Left ventricle myocardium superior (tissue), 1 donor: ENCODE measurements around the gene SMIM7. TPM values are rescaled to one million over a fixed set of nuclear protein-coding genes. Genes with fewer than 3 reads are reported as not detected.

Experiments used
- ATAC-seq: fragments of 200-7000 bp; cut with Tn5 transposase; one replicate; pipeline ENCODE4 v1.9.1; 2020; ENCODE audit warnings: mild to moderate bottlenecking, moderate library complexity
- DNase-seq: peaks from one replicate; pipeline ENCODE4 v3.0.0-alpha.2; 2020
- intact Hi-C: fragments of 100-400 bp; cut with micrococcal nuclease; formaldehyde crosslinking; loops from one replicate; pipeline ENCODE4 v1.11.0; 2022
- total RNA-seq: library from RNA; stranded (reverse); fragmentation: NEBNext Ultra II Directional; extraction: Animal tissue kit (Norgen Biotek cat#: 25700); gene quantifications from one replicate; pipeline ENCODE4 v1.2.1, GENCODE V29; 2021
- donor health status: DM: no; HTN: yes; CAD: no; lungs with severe emphysema.

SMIM7 gene
- total RNA-seq, 1 donor from 2014 or later = 32.5 TPM

DNA sequence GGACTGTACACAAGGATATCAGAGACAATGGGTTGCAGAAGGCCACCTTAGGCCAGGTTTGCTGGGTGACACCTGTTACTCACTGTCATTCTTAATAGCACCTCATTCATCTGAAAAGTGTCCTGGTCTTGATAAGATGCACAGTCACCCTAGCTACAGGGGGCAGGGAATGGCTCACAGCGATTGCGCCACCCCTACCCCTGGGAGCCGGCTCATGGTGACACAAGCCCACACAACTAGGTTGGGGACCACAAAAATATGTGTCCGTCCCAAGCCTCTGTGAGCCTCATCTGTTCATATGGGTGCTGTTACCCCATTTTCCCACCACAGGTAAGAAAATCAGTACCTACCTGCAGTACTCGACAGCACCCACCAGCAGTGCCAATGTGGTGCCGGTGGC, 55.3 kb downstream of the SMIM7 start:
- ATAC-seq = no peak
- intact Hi-C loops = no loop called here
- DNase-seq = peak; percentile 13

DNA sequence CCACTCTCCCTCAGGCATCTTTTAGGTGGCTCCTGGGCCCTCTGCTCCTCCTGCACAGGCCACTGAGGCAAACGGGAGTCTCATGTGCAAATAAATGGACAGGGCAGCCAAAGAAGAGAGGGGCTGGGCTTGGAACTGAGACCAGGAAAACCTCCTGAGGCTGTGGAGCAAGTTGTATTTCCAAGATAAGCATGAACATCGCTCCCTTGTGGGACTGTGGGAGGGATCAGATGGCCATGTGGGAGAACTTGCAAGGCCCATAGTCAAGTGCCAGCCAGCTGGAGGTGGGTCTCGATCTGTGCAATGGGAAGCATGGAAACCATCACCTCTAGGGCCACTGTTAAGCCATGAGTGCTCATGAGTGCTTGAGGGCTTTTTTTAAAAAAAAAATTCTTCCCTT, 56.9 kb downstream of the SMIM7 start:
- ATAC-seq = no peak
- intact Hi-C loops = no loop called here
- peak; percentile 9 for DNase-seq

DNA sequence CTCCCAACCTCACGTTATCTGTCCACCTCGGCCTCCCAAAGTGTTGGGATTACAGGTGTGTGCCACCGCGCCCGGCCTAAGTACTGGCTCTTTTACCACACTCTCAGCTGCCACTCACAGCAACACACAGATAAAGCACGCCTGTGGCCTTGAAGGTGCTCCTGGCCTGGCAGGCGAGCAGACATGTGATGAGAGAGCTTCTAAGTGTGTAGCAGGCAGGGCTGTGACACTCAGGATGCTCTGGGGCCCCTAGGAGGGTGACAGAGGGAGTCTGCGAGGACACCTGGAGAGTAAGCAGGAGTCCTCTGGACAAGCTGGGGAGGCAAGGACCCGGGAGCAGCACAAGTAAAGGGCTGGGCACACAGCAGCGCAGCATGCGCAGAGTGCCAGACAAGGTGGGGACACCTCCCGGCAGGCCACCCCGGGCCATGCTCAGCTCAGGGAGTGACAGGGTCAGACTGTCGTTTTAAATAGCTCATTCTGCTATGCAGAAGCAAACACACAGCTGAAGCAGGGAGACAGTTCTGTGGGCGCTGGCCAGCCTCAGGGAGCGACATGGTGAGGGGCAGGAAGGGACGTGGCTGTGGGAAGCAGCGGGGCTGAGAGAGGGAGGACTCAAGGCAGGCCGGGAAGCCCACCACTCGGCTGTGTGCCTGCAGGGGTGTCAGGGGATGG, 58.4 kb downstream of the SMIM7 start:
- intact Hi-C loops = no loop called here
- ATAC-seq = peak; percentile 73
- DNase-seq = peak; percentile 66

DNA sequence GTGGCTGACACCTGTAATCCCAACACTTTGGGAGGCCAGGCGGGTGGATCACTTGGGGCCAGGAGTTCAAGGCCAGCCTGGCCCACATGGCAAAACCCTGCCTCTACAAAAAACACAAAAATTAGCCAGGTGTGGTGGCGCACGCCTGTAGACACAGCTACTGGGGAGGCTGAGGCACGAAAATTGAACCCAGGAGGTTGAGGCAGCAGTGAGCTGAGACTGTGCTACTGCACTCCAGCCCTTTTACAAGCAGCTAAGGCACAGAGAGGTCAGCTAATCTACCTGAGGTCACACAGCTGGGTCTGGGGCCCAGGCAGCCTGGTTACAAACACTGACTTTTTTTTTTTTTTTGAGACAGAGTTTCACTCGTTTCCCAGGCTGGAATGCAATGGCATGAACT, 59.1 kb downstream of the SMIM7 start:
- ATAC-seq (no peak), DNase-seq (no peak)
- intact Hi-C loops = no loop called here

DNA sequence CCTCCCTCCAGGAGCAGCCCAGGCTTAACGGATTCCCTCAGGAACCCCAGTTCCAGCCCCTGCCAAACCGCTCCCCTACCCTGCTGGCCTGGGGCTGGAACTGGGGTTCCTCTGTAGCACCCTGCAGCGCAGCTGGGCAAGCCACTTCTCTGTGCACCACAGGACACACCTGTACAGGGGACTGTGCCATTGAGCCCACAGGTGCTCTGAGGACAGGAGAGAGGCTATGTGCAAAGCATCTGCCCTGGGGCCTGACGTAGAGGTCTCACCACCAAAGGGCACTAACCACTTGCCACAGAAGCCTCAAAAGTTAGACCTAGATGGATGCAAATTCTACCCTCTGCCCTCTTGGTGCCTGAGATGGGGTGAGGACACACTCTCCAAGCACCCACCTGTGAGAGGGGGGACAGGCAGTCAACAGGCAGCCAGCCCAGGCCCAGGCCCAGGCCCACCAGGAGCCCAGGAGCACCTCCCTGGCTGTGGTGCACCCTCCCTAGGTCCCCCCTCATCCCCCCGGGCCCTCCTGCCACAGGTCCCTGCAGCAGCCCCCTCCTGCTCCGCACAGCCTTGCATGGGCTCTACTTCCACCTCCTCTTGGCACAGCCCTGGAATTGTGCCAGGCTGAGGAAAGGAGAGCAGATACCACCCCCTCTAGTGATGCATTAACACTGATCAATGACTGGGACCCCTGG, 60.1 kb downstream of the SMIM7 start:
- ATAC-seq (no peak), DNase-seq (no peak)
- intact Hi-C loops = no loop called here

DNA sequence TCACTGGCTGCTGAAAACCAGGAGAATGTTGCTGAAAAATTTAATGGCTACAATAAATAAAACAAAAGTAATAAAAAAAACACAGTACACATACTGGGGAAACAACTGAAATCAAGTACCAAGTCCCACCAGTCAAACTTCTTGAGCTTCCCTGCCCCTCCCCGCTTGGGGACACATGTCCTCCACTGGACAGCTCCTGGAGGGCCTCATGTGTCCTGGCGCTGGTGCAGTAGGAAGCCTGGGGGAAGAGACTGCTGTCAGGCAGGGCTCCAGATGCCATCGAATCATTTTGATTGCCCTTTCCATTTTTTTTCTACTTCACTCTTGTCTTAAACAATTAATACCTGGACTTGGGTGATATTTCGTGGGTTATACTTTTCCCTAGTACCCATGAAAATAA, 61.1 kb downstream of the SMIM7 start:
- ATAC-seq (peak; percentile 48), DNase-seq (no peak)
- intact Hi-C loops = no loop called here

DNA sequence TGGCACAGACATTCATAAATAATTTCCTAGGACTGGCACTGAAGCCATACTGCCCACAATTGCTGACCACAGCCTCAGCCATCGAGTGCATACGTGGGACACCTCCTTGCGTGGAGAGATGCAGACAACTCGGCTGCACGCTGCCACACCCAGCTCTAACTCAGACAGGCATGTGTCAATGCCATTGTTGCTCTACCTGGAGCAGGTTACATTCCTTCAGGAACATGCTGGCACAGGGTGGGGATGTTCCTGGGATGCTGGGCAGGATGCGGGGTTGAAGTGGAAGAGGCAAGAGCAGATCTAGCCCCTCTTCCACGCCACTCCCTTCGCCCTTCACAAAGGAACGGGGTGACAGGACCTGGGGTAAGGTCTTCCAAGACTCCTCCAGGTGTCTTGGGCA, 63.5 kb downstream of the SMIM7 start:
- intact Hi-C loops = no loop called here
- ATAC-seq = no peak
- no peak for DNase-seq

Other genes with a start within 250 kb of the SMIM7 start
- gene EPS15L1, start 188.2 kb downstream of the SMIM7 start, total RNA-seq = 81.2 TPM
- not detected for gene CALR3, start 164.0 kb downstream of the SMIM7 start, total RNA-seq
- 4.3 TPM for gene C19orf44, start 163.8 kb downstream of the SMIM7 start, total RNA-seq
- 19.1 TPM for gene CHERP, start 117.7 kb downstream of the SMIM7 start, total RNA-seq
- gene SLC35E1, start 87.7 kb downstream of the SMIM7 start, total RNA-seq = 22.9 TPM
- gene MED26, start 31.9 kb downstream of the SMIM7 start, total RNA-seq = 4.9 TPM
- gene TMEM38A, start 995 bp upstream of the SMIM7 start, total RNA-seq = 50.5 TPM
- gene NWD1, start 59.7 kb upstream of the SMIM7 start, total RNA-seq = not detected
- gene SIN3B, start 169.3 kb upstream of the SMIM7 start, total RNA-seq = 26.0 TPM
- gene F2RL3, start 228.9 kb upstream of the SMIM7 start, total RNA-seq = 0.30 TPM